HFFc6 (cell line): ENCODE data around the gene ULK4. TPM values are rescaled to one million over a fixed set of nuclear protein-coding genes. Genes with fewer than 3 reads are reported as not detected.

Experiments used
- DNase-seq: peaks from one replicate; pipeline ENCODE4 v3.0.0-alpha.2; 2018
- H3K27ac Mint-ChIP-seq: 2 replicates; pipeline ENCODE4 v1.8.0; 2020; ENCODE audit warnings: mild to moderate bottlenecking, mixed read lengths
- H3K27me3 Mint-ChIP-seq: 2 replicates; pipeline ENCODE4 v1.8.0; 2021; ENCODE audit warnings: mild to moderate bottlenecking, moderate library complexity, mixed read lengths; ENCODE audit not compliant: insufficient read depth
- H3K36me3 Mint-ChIP-seq: 2 replicates; pipeline ENCODE4 v1.8.0; 2021; ENCODE audit warnings: low read depth, mixed read lengths
- H3K4me1 Mint-ChIP-seq: 2 replicates; pipeline ENCODE4 v1.8.0; 2020; ENCODE audit warnings: low read depth, mixed read lengths
- H3K4me3 Mint-ChIP-seq: 2 replicates; pipeline ENCODE4 v1.8.0; 2020; ENCODE audit warnings: mild to moderate bottlenecking, moderate library complexity, mixed read lengths
- H3K9me3 Mint-ChIP-seq: 2 replicates; pipeline ENCODE4 v1.8.0; 2020; ENCODE audit warnings: mild to moderate bottlenecking, mixed read lengths
- CTCF ChIP-seq: fragments of 200-600 bp; sonication (generic); IDR thresholded peaks from 2 replicates; pipeline ENCODE4 v1.5.0; 2021; ENCODE audit warnings: antibody characterized with exemption, mild to moderate bottlenecking
- total RNA-seq, 6 experiments: library from RNA; stranded (reverse); fragmentation: NEBNext Ultra II Directional; extraction: Animal tissue kit (Norgen Biotek cat#: 25700); gene quantifications; 2 replicates in 1 of 6; 3 replicates in 5 of 6; pipeline ENCODE4 v1.2.3, GENCODE V29; 2021

ULK4 gene
- total RNA-seq, 6 experiments from 2014 or later: 6.0 to 8.6 (median 6.7) TPM

- H3K36me3 Mint-ChIP-seq: no peaks in the 10 kb centered on the region
- no peak overlapping the region for H3K27ac Mint-ChIP-seq
- no peaks in the 10 kb centered on the region for H3K4me1 Mint-ChIP-seq
- DNase-seq: no peak
- no peak overlapping the region for H3K4me3 Mint-ChIP-seq
- TF ChIP-seq CTCF: no peak
- no peaks in the 10 kb centered on the region; the same call in 1 of the 2 replicates for H3K27me3 Mint-ChIP-seq
- H3K9me3 Mint-ChIP-seq: no peaks in the 10 kb centered on the region
These were observed 329.2 kb downstream of the ULK4 start for GRCh38 chr3:41632700-41633099.

- Mint-ChIP-seq H3K4me1 (no peaks in the 10 kb centered on the region; the same call in 1 of the 2 replicates), H3K4me3 (no peak overlapping the region), H3K9me3 (no peaks in the 10 kb centered on the region), H3K27me3 (no peaks in the 10 kb centered on the region; the same call in 1 of the 2 replicates), H3K36me3 (no peaks in the 10 kb centered on the region), H3K27ac (no peak overlapping the region)
- no peak for DNase-seq
- no peak for TF ChIP-seq CTCF
These were observed 331.2 kb downstream of the ULK4 start for GRCh38 chr3:41630708-41631107.

GRCh38 chr3:41629986-41630385 lies 331.9 kb downstream of the ULK4 start:
- Mint-ChIP-seq H3K36me3 (no peaks in the 10 kb centered on the region), H3K4me1 (peaks cover under 1% of the 10 kb centered on the region; the same call in 1 of the 2 replicates)
- DNase-seq: no peak

GRCh38 chr3:41629072-41629471 lies 332.8 kb downstream of the ULK4 start:
- H3K36me3 Mint-ChIP-seq: no peaks in the 10 kb centered on the region
- no peak overlapping the region for H3K4me3 Mint-ChIP-seq
- no peak for DNase-seq
- no peaks in the 10 kb centered on the region; the same call in 1 of the 2 replicates for H3K27me3 Mint-ChIP-seq
- no peak for TF ChIP-seq CTCF
- no peaks in the 10 kb centered on the region for H3K9me3 Mint-ChIP-seq
- H3K27ac Mint-ChIP-seq: no peak overlapping the region
- peaks cover 10% of the 10 kb centered on the region; the same call in 1 of the 2 replicates for H3K4me1 Mint-ChIP-seq

More at GRCh38 chr3:41629986-41630385, 331.9 kb downstream of the ULK4 start:
- no peak overlapping the region for H3K27ac Mint-ChIP-seq
- H3K4me3 Mint-ChIP-seq: no peak overlapping the region
- no peak for TF ChIP-seq CTCF
- H3K9me3 Mint-ChIP-seq: no peaks in the 10 kb centered on the region
- no peaks in the 10 kb centered on the region; the same call in 1 of the 2 replicates for H3K27me3 Mint-ChIP-seq

GRCh38 chr3:41627477-41628087 lies 334.3 kb downstream of the ULK4 start:
- peaks cover 21% of the 10 kb centered on the region for H3K4me1 Mint-ChIP-seq
- H3K27me3 Mint-ChIP-seq: no peaks in the 10 kb centered on the region; the same call in 1 of the 2 replicates
- no peak overlapping the region for H3K4me3 Mint-ChIP-seq
- H3K36me3 Mint-ChIP-seq: no peaks in the 10 kb centered on the region
- TF ChIP-seq CTCF: no peak
- H3K27ac Mint-ChIP-seq: no peak overlapping the region
- H3K9me3 Mint-ChIP-seq: no peaks in the 10 kb centered on the region
- DNase-seq: no peak
